ENCODE results near the gene NDRG2. TPM values are rescaled to one million over a fixed set of nuclear protein-coding genes. Genes with fewer than 3 reads are reported as not detected.
A peak's percentile ranks its signal among the peaks of the same experiment; 100 is the strongest.
"Not testable (repeated sequence)": the region's sequence is repeated elsewhere in the genome, so short reads cannot be mapped to it uniquely, and the experiment has no call there.

NDRG2 gene
- total RNA-seq, 4 donors from 2014 or later: 152 to 212 (median 183) TPM

- WGBS, 2 donors: 85 to 87% methylated on average over 15 of the region's 15 CpGs
- Histone ChIP-seq H3K36me3 (peaks cover 11 to 18% of the 10 kb centered on the region in 2 donors), H3K27me3 (no peaks in the 10 kb centered on the region), H3K9me3 (no peaks in the 10 kb centered on the region), H3K4me3 (replicated peaks in 1 of 3) (peak overlapping the region in 1 of 3 donors; percentile 73), H3K4me1 (peaks cover 14 to 20% of the 10 kb centered on the region in 2 donors), H3K27ac (peak overlapping the region; percentile 67 to 93 (median 86))
- intact Hi-C loops (cut with DNase I): no loop called here
- peak in 1 of 2 donors; percentile 9 for DNase-seq
- TF ChIP-seq CTCF (IDR thresholded peaks at IDR 0.05) (no peak), POLR2A (IDR thresholded peaks at IDR 0.05) (no peak)
These were observed 36.0 kb downstream of the NDRG2 start for GRCh38 chr14:20988717-20989470.

GRCh38 chr14:20986811-20987210, 38.0 kb downstream of the NDRG2 start:
- no peaks in the 10 kb centered on the region for H3K9me3 ChIP-seq
- no peak overlapping the region for H3K4me3 ChIP-seq (replicated peaks in 1 of 3)
- DNase-seq: no peak
- H3K36me3 ChIP-seq: no peaks in the 10 kb centered on the region
- H3K27me3 ChIP-seq: no peaks in the 10 kb centered on the region
- TF ChIP-seq CTCF (IDR thresholded peaks at IDR 0.05) (no peak), POLR2A (IDR thresholded peaks at IDR 0.05) (no peak)
- 58 to 66% methylated on average over 2 of the region's 2 CpGs for WGBS, 2 donors
- peaks cover 14 to 20% of the 10 kb centered on the region in 2 donors for H3K4me1 ChIP-seq
- no peak overlapping the region for H3K27ac ChIP-seq
- intact Hi-C loops (cut with DNase I): no loop called here

DNA sequence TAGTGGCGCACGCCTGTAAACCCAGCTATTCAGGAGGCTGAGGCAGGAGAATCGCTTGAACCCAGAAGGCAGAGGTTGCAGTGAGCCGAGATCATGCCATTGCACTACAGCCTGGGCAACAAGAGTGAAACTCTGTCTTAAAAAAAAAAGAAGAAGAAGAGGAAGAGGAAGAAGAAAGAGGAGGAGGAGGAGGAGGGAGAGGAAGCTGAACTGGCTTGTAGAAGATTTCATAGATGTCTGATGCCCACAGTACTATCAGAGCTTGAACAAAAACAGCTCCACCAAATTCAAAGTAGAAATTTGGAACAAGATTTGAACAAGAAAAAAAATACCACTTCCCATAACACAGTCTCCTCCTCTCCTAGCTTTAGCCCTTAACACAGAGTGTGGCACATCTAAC, 39.2 kb downstream of the NDRG2 start:
- H3K4me1 ChIP-seq: peaks cover 5 to 10% of the 10 kb centered on the region in 2 donors
- DNase-seq; H3K27me3 ChIP-seq; H3K9me3 ChIP-seq; intact Hi-C loops (cut with DNase I); H3K36me3 ChIP-seq; H3K27ac ChIP-seq; H3K4me3 ChIP-seq (replicated peaks in 1 of 3): not testable (repeated sequence)
- WGBS, 2 donors: 92 to 96% methylated on average over 4 of the region's 4 CpGs

DNA sequence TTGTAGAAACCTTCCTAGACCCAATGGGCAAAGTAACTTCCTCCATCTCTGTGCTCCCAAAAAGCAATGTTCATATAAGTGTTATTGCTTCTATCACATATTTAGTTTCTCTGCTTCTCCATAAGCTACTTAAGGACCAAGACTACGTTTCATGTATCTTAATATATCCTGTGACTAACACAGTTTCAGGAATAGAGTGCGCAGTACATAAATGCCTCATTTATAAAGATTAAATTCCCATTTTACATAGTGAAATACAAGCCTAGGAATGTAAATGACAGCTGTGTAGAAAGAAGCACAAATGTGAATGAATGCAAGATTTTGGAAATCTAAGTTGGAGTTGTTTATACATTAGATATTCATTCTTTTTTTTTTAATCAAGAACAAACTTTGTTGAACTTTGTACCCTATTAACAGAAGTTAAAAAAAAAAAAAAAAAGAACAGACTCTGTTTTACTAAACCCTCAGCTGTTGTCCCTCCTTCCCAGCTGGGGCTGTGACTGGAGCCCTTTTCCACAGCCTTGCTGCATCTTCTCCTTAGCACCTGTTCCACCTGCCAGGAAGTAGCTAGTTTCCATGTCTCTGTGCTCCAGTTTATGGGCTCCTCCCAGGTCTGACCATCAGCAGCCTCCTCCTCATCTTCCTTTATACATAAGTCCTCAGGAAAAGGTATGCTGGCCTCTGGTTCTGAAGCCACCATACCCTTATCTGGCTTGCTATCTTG, 42.1 kb downstream of the NDRG2 start:
- no peak for DNase-seq
- intact Hi-C loops (cut with DNase I): no loop called here
- TF ChIP-seq CTCF (IDR thresholded peaks at IDR 0.05): no peak
- TF ChIP-seq POLR2A (IDR thresholded peaks at IDR 0.05): no peak
- H3K27ac ChIP-seq: no peak overlapping the region
- H3K4me3 ChIP-seq (replicated peaks in 1 of 3): no peak overlapping the region
- H3K27me3 ChIP-seq: no peaks in the 10 kb centered on the region
- no peaks in the 10 kb centered on the region for H3K36me3 ChIP-seq
- no peaks in the 10 kb centered on the region for H3K9me3 ChIP-seq
- no peaks in the 10 kb centered on the region for H3K4me1 ChIP-seq
- WGBS, 2 donors: 81 to 88% methylated on average over 2 of the region's 2 CpGs

- no peaks in the 10 kb centered on the region for H3K27me3 ChIP-seq
- H3K36me3 ChIP-seq: no peaks in the 10 kb centered on the region
- no peak overlapping the region for H3K4me3 ChIP-seq (replicated peaks in 1 of 3)
- WGBS, 2 donors: 36 to 44% methylated on average over 1 of the region's 1 CpG
- no peaks in the 10 kb centered on the region for H3K4me1 ChIP-seq
- intact Hi-C loops (cut with DNase I): no loop called here
- H3K9me3 ChIP-seq: no peaks in the 10 kb centered on the region
- no peak for TF ChIP-seq CTCF (IDR thresholded peaks at IDR 0.05)
- no peak for TF ChIP-seq POLR2A (IDR thresholded peaks at IDR 0.05)
- DNase-seq: no peak
- no peak overlapping the region for H3K27ac ChIP-seq
These were observed 44.0 kb downstream of the NDRG2 start for GRCh38 chr14:20980906-20981305.

Measured in thyroid gland (tissue), 4 donors.